Measurements from ENCODE around the gene SIMC1.

The SIMC1 gene

GRCh38 chr5:176364765-176365350 is 126.6 kb downstream of the SIMC1 start:
- peak; percentile 23 for DNase-seq (ENCODE audit: low read depth, low spot score)
- TF ChIP-seq CTCF (IDR thresholded peaks at IDR 0.05; ENCODE audit: low read depth, low read length), result no peak
- in situ Hi-C loops (cut with HindIII; ENCODE audit: low sequenced_read_pairs), result no loop called here
- peak overlapping the region; percentile 57 for H3K4me3 ChIP-seq (ENCODE audit: low read depth, low read length)

- in situ Hi-C loops (cut with HindIII; ENCODE audit: low sequenced_read_pairs), result no loop called here
- DNase-seq (ENCODE audit: low read depth, low spot score), result peak; percentile 54
- H3K4me3 ChIP-seq (ENCODE audit: low read depth, low read length), result peak within 1 kb of the TSS; percentile 57
- no peak for TF ChIP-seq CTCF (IDR thresholded peaks at IDR 0.05; ENCODE audit: low read depth, low read length)
Measured at GRCh38 chr5:176365351-176366231, 127.4 kb downstream of the SIMC1 start, which contains the start of gene ARL10. ARL10 (plus strand) TSS chr5:176365487; CDS start chr5:176365564, 77 bp downstream.

- no peak for TF ChIP-seq CTCF (IDR thresholded peaks at IDR 0.05; ENCODE audit: low read depth, low read length)
- DNase-seq (ENCODE audit: low read depth, low spot score), result no peak
- H3K4me3 ChIP-seq (ENCODE audit: low read depth, low read length), result peak overlapping the region; percentile 57
- in situ Hi-C loops (cut with HindIII; ENCODE audit: low sequenced_read_pairs), result no loop called here
Measured at GRCh38 chr5:176366232-176366894, 128.1 kb downstream of the SIMC1 start.

- no peak for DNase-seq (ENCODE audit: low read depth, low spot score)
- in situ Hi-C loops (cut with HindIII; ENCODE audit: low sequenced_read_pairs), result no loop called here
- H3K4me3 ChIP-seq (ENCODE audit: low read depth, low read length), result no peak overlapping the region
- TF ChIP-seq CTCF (IDR thresholded peaks at IDR 0.05; ENCODE audit: low read depth, low read length), result no peak
Measured at GRCh38 chr5:176368726-176369125, 130.5 kb downstream of the SIMC1 start.

- in situ Hi-C loops (cut with HindIII; ENCODE audit: low sequenced_read_pairs), result no loop called here
- no peak for TF ChIP-seq CTCF (IDR thresholded peaks at IDR 0.05; ENCODE audit: low read depth, low read length)
- H3K4me3 ChIP-seq (ENCODE audit: low read depth, low read length), result no peak overlapping the region
- no peak for DNase-seq (ENCODE audit: low read depth, low spot score)
Measured at GRCh38 chr5:176369934-176370711, 131.9 kb downstream of the SIMC1 start.
